Gastrocnemius medialis (tissue), 4 donors: ENCODE data around the gene TMC3. TPM values are rescaled to one million over a fixed set of nuclear protein-coding genes. Genes with fewer than 3 reads are reported as not detected.

Experiments used
- ATAC-seq, 2 donors: fragments of 150-250 bp; one replicate each; pipeline ENCODE4 v1.9.1; 2016
- DNase-seq, 2 donors: peaks; one replicate each; pipeline ENCODE4 v3.0.0-alpha.2; 2019
- H3K27ac ChIP-seq, 4 donors: fragments of 200-600 bp; sonication (generic); 1 replicate in 1 of 4; 2 replicates in 3 of 4; pipeline ENCODE4 v1.5.1; 2016 to 2018; ENCODE audit warnings: mild to moderate bottlenecking in 2 of 4, moderate library complexity in 1 of 4
- H3K27me3 ChIP-seq, 3 donors: fragments of 200-600 bp; sonication (generic) in 2 of 3; 1 replicate in 1 of 3; 2 replicates in 2 of 3; pipeline versions ENCODE4 v1.5.1 to v1.6.0; 2016 to 2019; ENCODE audit warnings: mild to moderate bottlenecking in 1 of 3, moderate library complexity in 1 of 3
- H3K36me3 ChIP-seq, 2 donors: fragments of 200-600 bp; sonication (generic) in 1 of 2; one replicate each; pipeline ENCODE4 v1.5.1; 2017 to 2018
- H3K4me1 ChIP-seq, 2 donors: fragments of 200-600 bp; sonication (generic) in 1 of 2; one replicate each; pipeline ENCODE4 v1.5.1; 2016 to 2017; ENCODE audit warnings: mild to moderate bottlenecking in 2 of 2
- H3K4me3 ChIP-seq, 4 donors: fragments of 200-600 bp; sonication (generic) in 3 of 4; 1 replicate in 1 of 4; 2 replicates in 3 of 4; pipeline ENCODE4 v1.5.1; 2016 to 2019; ENCODE audit warnings: mild to moderate bottlenecking in 2 of 4
- H3K9me3 ChIP-seq, 3 donors: fragments of 200-600 bp; sonication (generic) in 2 of 3; 1 replicate in 1 of 3; 2 replicates in 2 of 3; pipeline ENCODE4 v1.5.1; 2016 to 2019
- CTCF ChIP-seq, 5 experiments: fragments of 450-650 bp in 3 of 5; fragments of 200-600 bp in 2 of 5; sonication (generic) in 2 of 5; IDR thresholded peaks in 4 of 5; conservative IDR thresholded peaks in 1 of 5; 1 replicate in 4 of 5; 2 replicates in 1 of 5; pipeline ENCODE4 v1.5.1; 2016 to 2019; ENCODE audit warnings: antibody characterized with exemption in 5 of 5, mild to moderate bottlenecking in 3 of 5, moderate library complexity in 3 of 5
- POLR2A ChIP-seq, 2 donors: fragments of 450-650 bp; IDR thresholded peaks; one replicate each; pipeline ENCODE4 v1.6.1; 2017; ENCODE audit warnings: antibody characterized with exemption in 2 of 2, mild to moderate bottlenecking in 2 of 2, moderate library complexity in 2 of 2
- in situ Hi-C, 4 donors: fragments of 200-750 bp; cut with MboI; loops; one replicate each; pipeline versions ENCODE4 v1.15.0 to v1.8.0; 2017; ENCODE audit warnings: low sequenced_read_pairs in 4 of 4
- intact Hi-C: fragments of 100-400 bp; cut with DNase I; formaldehyde crosslinking; loops from one replicate; pipeline ENCODE4 v1.15.1; 2023; ENCODE audit warnings: low total_unique reads
- total RNA-seq, 4 donors: library from RNA; depleted of rRNA; stranded (reverse); fragments of >200 nt; gene quantifications; one replicate each; pipeline versions ENCODE4 v1.1.0 to v1.2.3, GENCODE V29; 2016

The TMC3 gene
- total RNA-seq, 4 donors from 2014 or later, result not detected

- Histone ChIP-seq H3K27me3 (no peaks in the 10 kb centered on the region), H3K4me3 (no peak overlapping the region), H3K9me3 (no peaks in the 10 kb centered on the region), H3K27ac (no peak overlapping the region), H3K36me3 (no peaks in the 10 kb centered on the region), H3K4me1 (peaks cover 0 to 4% of the 10 kb centered on the region in 2 donors)
- in situ Hi-C loops (no loop called here), intact Hi-C loops (no loop called here)
- ATAC-seq (no peak), DNase-seq (no peak)
- TF ChIP-seq POLR2A (IDR thresholded peaks at IDR 0.05) (no peak), CTCF (IDR thresholded peaks at IDR 0.05 in 4 of 5, conservative IDR thresholded peaks at IDR 0.05 in 1 of 5) (no peak)
Observed at GRCh38 chr15:81317642-81318017, 56.4 kb downstream of the TMC3 start.

GRCh38 chr15:81316267-81316666 is 57.7 kb downstream of the TMC3 start:
- no peaks in the 10 kb centered on the region for H3K27me3 ChIP-seq
- no peaks in the 10 kb centered on the region for H3K36me3 ChIP-seq
- TF ChIP-seq POLR2A (IDR thresholded peaks at IDR 0.05), result no peak
- no peak for TF ChIP-seq CTCF (IDR thresholded peaks at IDR 0.05 in 4 of 5, conservative IDR thresholded peaks at IDR 0.05 in 1 of 5)
- no peak overlapping the region for H3K27ac ChIP-seq
- in situ Hi-C loops, result no loop called here
- no peak overlapping the region for H3K4me3 ChIP-seq
- ATAC-seq (no peak), DNase-seq (no peak)
- H3K4me1 ChIP-seq, result peaks cover 0 to 4% of the 10 kb centered on the region in 2 donors
- intact Hi-C loops, result no loop called here
- H3K9me3 ChIP-seq, result no peaks in the 10 kb centered on the region

- no peaks in the 10 kb centered on the region for H3K36me3 ChIP-seq
- no peak for DNase-seq
- no peak for TF ChIP-seq POLR2A (IDR thresholded peaks at IDR 0.05)
- TF ChIP-seq CTCF (IDR thresholded peaks at IDR 0.05 in 4 of 5, conservative IDR thresholded peaks at IDR 0.05 in 1 of 5), result no peak
- no peaks in the 10 kb centered on the region for H3K27me3 ChIP-seq
- H3K4me3 ChIP-seq, result no peak overlapping the region
- intact Hi-C loops (no loop called here), in situ Hi-C loops (no loop called here)
- no peaks in the 10 kb centered on the region for H3K9me3 ChIP-seq
- H3K27ac ChIP-seq, result no peak overlapping the region
- ATAC-seq, result no peak
- peaks cover 0 to 4% of the 10 kb centered on the region in 2 donors for H3K4me1 ChIP-seq
Observed at GRCh38 chr15:81315452-81316175, 58.4 kb downstream of the TMC3 start.

- H3K36me3 ChIP-seq, result no peaks in the 10 kb centered on the region
- peaks cover 0 to 4% of the 10 kb centered on the region in 2 donors for H3K4me1 ChIP-seq
- intact Hi-C loops, result no loop called here
- DNase-seq, result no peak
- TF ChIP-seq CTCF (IDR thresholded peaks at IDR 0.05 in 4 of 5, conservative IDR thresholded peaks at IDR 0.05 in 1 of 5), result no peak
- H3K9me3 ChIP-seq, result no peaks in the 10 kb centered on the region
- H3K27me3 ChIP-seq, result no peaks in the 10 kb centered on the region
- H3K4me3 ChIP-seq, result no peak overlapping the region
- no peak for ATAC-seq
- in situ Hi-C loops, result no loop called here
- H3K27ac ChIP-seq, result no peak overlapping the region
Observed at GRCh38 chr15:81314378-81314777, 59.6 kb downstream of the TMC3 start.

GRCh38 chr15:81313686-81314085 is 60.3 kb downstream of the TMC3 start:
- intact Hi-C loops, result no loop called here
- DNase-seq (no peak), ATAC-seq (no peak)
- in situ Hi-C loops, result no loop called here
- no peaks in the 10 kb centered on the region for H3K27me3 ChIP-seq
- H3K27ac ChIP-seq, result peak overlapping the region; percentile 18 to 42 (median 28)
- TF ChIP-seq POLR2A (IDR thresholded peaks at IDR 0.05) (no peak), CTCF (IDR thresholded peaks at IDR 0.05 in 4 of 5, conservative IDR thresholded peaks at IDR 0.05 in 1 of 5) (no peak)
- H3K9me3 ChIP-seq, result no peaks in the 10 kb centered on the region
- H3K4me3 ChIP-seq, result no peak overlapping the region
- peaks cover 0 to 4% of the 10 kb centered on the region in 2 donors for H3K4me1 ChIP-seq
- H3K36me3 ChIP-seq, result no peaks in the 10 kb centered on the region
